OCI-LY1 (cell line): ENCODE measurements around the gene SP6.

ENCODE experiments used
- H2AFZ ChIP-seq: fragments of 200-600 bp; sonication (generic), shearing (Covaris generic); 2 replicates; pipeline ENCODE4 v1.6.0; 2014; ENCODE audit warnings: antibody characterized with exemption, mild to moderate bottlenecking, low read length
- H3F3A ChIP-seq: fragments of 200-600 bp; sonication (generic), shearing (Covaris generic); 2 replicates; pipeline ENCODE4 v1.6.0; 2014; ENCODE audit warnings: mild to moderate bottlenecking, antibody characterized with exemption, low read length, moderate library complexity; ENCODE audit not compliant: insufficient read depth
- H3K27ac ChIP-seq: fragments of 200-600 bp; sonication (generic); 2 replicates; pipeline ENCODE4 v1.5.1; 2014; ENCODE audit warnings: low read length, mixed run types, mild to moderate bottlenecking, low read depth; ENCODE audit not compliant: poor library complexity, severe bottlenecking
- H3K27me3 ChIP-seq: fragments of 200-600 bp; sonication (generic); 2 replicates; pipeline ENCODE4 v1.6.0; 2014; ENCODE audit warnings: antibody characterized with exemption, mild to moderate bottlenecking, low read length, moderate library complexity; ENCODE audit not compliant: insufficient read depth
- H3K36me3 ChIP-seq: fragments of 200-600 bp; sonication (generic); 2 replicates; pipeline ENCODE4 v1.6.1; 2014; ENCODE audit warnings: mild to moderate bottlenecking, antibody characterized with exemption, low read length, moderate library complexity, mixed read lengths; ENCODE audit not compliant: insufficient read depth
- H3K4me1 ChIP-seq: fragments of 200-600 bp; sonication (generic); 2 replicates; pipeline ENCODE4 v1.5.1; 2014; ENCODE audit warnings: mild to moderate bottlenecking, low read length, moderate library complexity; ENCODE audit not compliant: insufficient read depth, severe bottlenecking
- H3K4me2 ChIP-seq: fragments of 200-600 bp; sonication (generic), shearing (Covaris generic); 2 replicates; pipeline ENCODE4 v1.6.1; 2014; ENCODE audit warnings: low read length
- H3K4me3 ChIP-seq: fragments of 200-600 bp; sonication (generic); 2 replicates; pipeline ENCODE4 v1.5.1; 2014; ENCODE audit warnings: low read length, low read depth, mild to moderate bottlenecking, mixed read lengths; ENCODE audit not compliant: poor library complexity, severe bottlenecking
- H3K79me2 ChIP-seq: fragments of 200-600 bp; shearing (Covaris generic); 2 replicates; pipeline ENCODE4 v1.6.1; 2016; ENCODE audit warnings: mixed run types, low read length, mixed read lengths; ENCODE audit not compliant: insufficient read depth
- H3K9ac ChIP-seq: fragments of 200-600 bp; sonication (generic), shearing (Covaris generic); 2 replicates; pipeline ENCODE4 v1.6.1; 2014; ENCODE audit warnings: mild to moderate bottlenecking, low read length, mixed read lengths
- H3K9me2 ChIP-seq: fragments of 200-600 bp; sonication (generic), shearing (Covaris generic); 2 replicates; pipeline ENCODE4 v1.6.1; 2014; ENCODE audit warnings: low read depth, mild to moderate bottlenecking, low read length, mixed read lengths
- H3K9me3 ChIP-seq: fragments of 200-600 bp; shearing (Covaris generic); 2 replicates; pipeline ENCODE4 v1.6.1; 2014; ENCODE audit warnings: low read length, mixed read lengths
- H4K20me1 ChIP-seq: fragments of 200-600 bp; sonication (generic), shearing (Covaris generic); 2 replicates; pipeline ENCODE4 v1.6.0; 2016; ENCODE audit warnings: mild to moderate bottlenecking, low read length; ENCODE audit not compliant: insufficient read depth
- EZH2 ChIP-seq: fragments of 200-600 bp; sonication (generic), shearing (Covaris generic); IDR thresholded peaks from 2 replicates; pipeline ENCODE4 v1.8.0; 2017; ENCODE audit warnings: borderline replicate concordance, mixed run types, mild to moderate bottlenecking, antibody characterized with exemption, low read length, moderate library complexity, mixed read lengths
- TF ChIP-seq, protein P1 (sequence below): fragments of 200-600 bp; sonication (generic), shearing (Covaris generic); IDR thresholded peaks from 2 replicates; pipeline ENCODE4 v1.5.1; 2017; ENCODE audit warnings: mild to moderate bottlenecking, antibody characterized with exemption, low read length, moderate library complexity, mixed read lengths

SP6 gene

GRCh38 chr17:47878203-47879027 lies 27.5 kb upstream of the SP6 start:
- Histone ChIP-seq H3K4me2 (no peak overlapping the region), H3K9me3 (no peaks in the 10 kb centered on the region), H3K9ac (no peak overlapping the region), H4K20me1 (no peaks in the 10 kb centered on the region), H3K27me3 (no peaks in the 10 kb centered on the region; the same call in 1 of the 2 replicates), H3F3A (no peaks in the 10 kb centered on the region), H3K36me3 (no peaks in the 10 kb centered on the region), H2AFZ (no peak overlapping the region), H3K27ac (no peak overlapping the region), H3K79me2 (no peaks in the 10 kb centered on the region), H3K9me2 (no peaks in the 10 kb centered on the region), H3K4me1 (no peaks in the 10 kb centered on the region), H3K4me3 (no peak overlapping the region)
- TF ChIP-seq, protein P1, sequence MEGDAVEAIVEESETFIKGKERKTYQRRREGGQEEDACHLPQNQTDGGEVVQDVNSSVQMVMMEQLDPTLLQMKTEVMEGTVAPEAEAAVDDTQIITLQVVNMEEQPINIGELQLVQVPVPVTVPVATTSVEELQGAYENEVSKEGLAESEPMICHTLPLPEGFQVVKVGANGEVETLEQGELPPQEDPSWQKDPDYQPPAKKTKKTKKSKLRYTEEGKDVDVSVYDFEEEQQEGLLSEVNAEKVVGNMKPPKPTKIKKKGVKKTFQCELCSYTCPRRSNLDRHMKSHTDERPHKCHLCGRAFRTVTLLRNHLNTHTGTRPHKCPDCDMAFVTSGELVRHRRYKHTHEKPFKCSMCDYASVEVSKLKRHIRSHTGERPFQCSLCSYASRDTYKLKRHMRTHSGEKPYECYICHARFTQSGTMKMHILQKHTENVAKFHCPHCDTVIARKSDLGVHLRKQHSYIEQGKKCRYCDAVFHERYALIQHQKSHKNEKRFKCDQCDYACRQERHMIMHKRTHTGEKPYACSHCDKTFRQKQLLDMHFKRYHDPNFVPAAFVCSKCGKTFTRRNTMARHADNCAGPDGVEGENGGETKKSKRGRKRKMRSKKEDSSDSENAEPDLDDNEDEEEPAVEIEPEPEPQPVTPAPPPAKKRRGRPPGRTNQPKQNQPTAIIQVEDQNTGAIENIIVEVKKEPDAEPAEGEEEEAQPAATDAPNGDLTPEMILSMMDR: no peak
- TF ChIP-seq EZH2: no peak

DNA sequence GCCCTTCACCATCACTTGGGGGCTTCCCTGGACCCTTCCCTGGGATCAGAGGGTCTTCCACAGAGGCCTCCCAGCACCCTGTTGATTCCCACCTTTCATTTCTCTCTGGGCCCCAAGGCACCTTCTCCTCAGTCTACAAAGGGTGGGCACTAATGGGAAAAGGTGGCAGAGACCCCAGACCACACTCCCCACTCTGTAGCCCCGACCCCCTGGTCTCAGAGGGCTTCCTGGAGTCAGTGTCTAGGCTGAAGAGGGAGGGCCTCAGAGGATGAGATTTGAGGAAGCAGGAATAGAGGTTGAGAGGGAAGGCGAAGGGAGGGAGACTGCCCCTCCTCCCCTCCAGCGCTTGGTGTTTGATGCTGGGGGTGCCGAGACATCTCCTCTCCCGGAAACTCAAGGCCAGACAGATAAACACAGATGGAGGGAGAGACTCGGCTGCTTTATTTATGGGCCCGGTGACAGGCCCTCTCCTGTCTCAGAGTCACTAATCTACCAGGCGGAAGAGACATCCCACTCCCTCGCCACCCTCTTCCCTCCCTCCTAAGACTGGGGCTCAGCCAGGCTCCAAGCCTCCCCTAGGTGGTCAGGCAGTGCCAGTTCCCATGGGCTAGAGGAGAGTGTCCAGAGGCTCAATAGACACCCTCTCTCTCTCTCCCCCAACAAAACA lies 26.5 kb upstream of the SP6 start:
- Histone ChIP-seq H3K4me1 (no peaks in the 10 kb centered on the region), H3K4me2 (no peak overlapping the region), H3K27me3 (no peaks in the 10 kb centered on the region; the same call in 1 of the 2 replicates), H3K9me3 (no peaks in the 10 kb centered on the region), H3K4me3 (no peak overlapping the region), H3F3A (no peaks in the 10 kb centered on the region), H2AFZ (no peak overlapping the region), H3K79me2 (no peaks in the 10 kb centered on the region), H4K20me1 (no peaks in the 10 kb centered on the region), H3K27ac (no peak overlapping the region), H3K36me3 (no peaks in the 10 kb centered on the region), H3K9me2 (no peaks in the 10 kb centered on the region), H3K9ac (no peak overlapping the region)
- TF ChIP-seq, protein P1: no peak
- no peak for TF ChIP-seq EZH2

- no peak for TF ChIP-seq EZH2
- TF ChIP-seq, protein P1: no peak
- Histone ChIP-seq H4K20me1 (no peaks in the 10 kb centered on the region), H3K9me2 (no peaks in the 10 kb centered on the region), H3K9ac (no peak overlapping the region), H3F3A (no peaks in the 10 kb centered on the region), H3K27ac (no peak overlapping the region), H2AFZ (no peak overlapping the region), H3K27me3 (no peaks in the 10 kb centered on the region; the same call in 1 of the 2 replicates), H3K9me3 (no peaks in the 10 kb centered on the region), H3K4me3 (no peak overlapping the region), H3K36me3 (no peaks in the 10 kb centered on the region), H3K4me2 (no peak overlapping the region), H3K4me1 (no peaks in the 10 kb centered on the region), H3K79me2 (no peaks in the 10 kb centered on the region)
Measured at GRCh38 chr17:47875011-47875985, 24.3 kb upstream of the SP6 start.
